Measurements from ENCODE around the gene PPP1R9A.

Gene PPP1R9A

GRCh38 chr7:95262875-95263274 is 355.5 kb downstream of the PPP1R9A start:
- no peak for DNase-seq
- in situ Hi-C loops (cut with HindIII; ENCODE audit: low pct_ligation_motif_present, low pct_unique_long_range_greater_than_20kb, low sequenced_read_pairs) = no loop called here

GRCh38 chr7:95263785-95264362 is 356.5 kb downstream of the PPP1R9A start:
- DNase-seq = no peak
- in situ Hi-C loops (cut with HindIII; ENCODE audit: low pct_ligation_motif_present, low pct_unique_long_range_greater_than_20kb, low sequenced_read_pairs) = no loop called here

GRCh38 chr7:95264363-95264891 is 357.0 kb downstream of the PPP1R9A start:
- in situ Hi-C loops (cut with HindIII; ENCODE audit: low pct_ligation_motif_present, low pct_unique_long_range_greater_than_20kb, low sequenced_read_pairs) = no loop called here
- no peak for DNase-seq

- DNase-seq = no peak
- in situ Hi-C loops (cut with HindIII; ENCODE audit: low pct_ligation_motif_present, low pct_unique_long_range_greater_than_20kb, low sequenced_read_pairs) = no loop called here
Measured at GRCh38 chr7:95265634-95266033, 358.2 kb downstream of the PPP1R9A start.

GRCh38 chr7:95267754-95268153 is 360.4 kb downstream of the PPP1R9A start:
- in situ Hi-C loops (cut with HindIII; ENCODE audit: low pct_ligation_motif_present, low pct_unique_long_range_greater_than_20kb, low sequenced_read_pairs) = no loop called here
- no peak for DNase-seq

- DNase-seq = no peak
- in situ Hi-C loops (cut with HindIII; ENCODE audit: low pct_ligation_motif_present, low pct_unique_long_range_greater_than_20kb, low sequenced_read_pairs) = no loop called here
Measured at GRCh38 chr7:95269640-95270039, 362.2 kb downstream of the PPP1R9A start.

- in situ Hi-C loops (cut with HindIII; ENCODE audit: low pct_ligation_motif_present, low pct_unique_long_range_greater_than_20kb, low sequenced_read_pairs) = no loop called here
- DNase-seq = no peak
Measured at GRCh38 chr7:95276114-95276513, 368.7 kb downstream of the PPP1R9A start.

- in situ Hi-C loops (cut with HindIII; ENCODE audit: low pct_ligation_motif_present, low pct_unique_long_range_greater_than_20kb, low sequenced_read_pairs) = no loop called here
- no peak for DNase-seq
Measured at GRCh38 chr7:95279417-95279816, 372.0 kb downstream of the PPP1R9A start.

- no peak for DNase-seq
- in situ Hi-C loops (cut with HindIII; ENCODE audit: low pct_ligation_motif_present, low pct_unique_long_range_greater_than_20kb, low sequenced_read_pairs) = no loop called here
Measured at GRCh38 chr7:95286096-95286495, 378.7 kb downstream of the PPP1R9A start.

GRCh38 chr7:95290166-95290830 is 382.9 kb downstream of the PPP1R9A start:
- no peak for DNase-seq
- in situ Hi-C loops (cut with HindIII; ENCODE audit: low pct_ligation_motif_present, low pct_unique_long_range_greater_than_20kb, low sequenced_read_pairs) = no loop called here

- in situ Hi-C loops (cut with HindIII; ENCODE audit: low pct_ligation_motif_present, low pct_unique_long_range_greater_than_20kb, low sequenced_read_pairs) = no loop called here
- no peak for DNase-seq
Measured at GRCh38 chr7:95295397-95295796, 388.0 kb downstream of the PPP1R9A start.

GRCh38 chr7:95296456-95296855 is 389.1 kb downstream of the PPP1R9A start:
- in situ Hi-C loops (cut with HindIII; ENCODE audit: low pct_ligation_motif_present, low pct_unique_long_range_greater_than_20kb, low sequenced_read_pairs) = no loop called here
- DNase-seq = no peak

GRCh38 chr7:95297041-95297440 is 389.6 kb downstream of the PPP1R9A start:
- DNase-seq = no peak
- in situ Hi-C loops (cut with HindIII; ENCODE audit: low pct_ligation_motif_present, low pct_unique_long_range_greater_than_20kb, low sequenced_read_pairs) = no loop called here

- in situ Hi-C loops (cut with HindIII; ENCODE audit: low pct_ligation_motif_present, low pct_unique_long_range_greater_than_20kb, low sequenced_read_pairs) = no loop called here
Measured at GRCh38 chr7:95298091-95298490, 390.7 kb downstream of the PPP1R9A start.

GRCh38 chr7:95303013-95303905 is 395.9 kb downstream of the PPP1R9A start:
- DNase-seq = no peak
- in situ Hi-C loops (cut with HindIII; ENCODE audit: low pct_ligation_motif_present, low pct_unique_long_range_greater_than_20kb, low sequenced_read_pairs) = no loop called here

More at GRCh38 chr7:95298091-95298490, 390.7 kb downstream of the PPP1R9A start:
- DNase-seq = peak; percentile 18

- no peak for DNase-seq
- in situ Hi-C loops (cut with HindIII; ENCODE audit: low pct_ligation_motif_present, low pct_unique_long_range_greater_than_20kb, low sequenced_read_pairs) = no loop called here
Measured at GRCh38 chr7:95304990-95305389, 397.6 kb downstream of the PPP1R9A start.

- no peak for DNase-seq
- in situ Hi-C loops (cut with HindIII; ENCODE audit: low pct_ligation_motif_present, low pct_unique_long_range_greater_than_20kb, low sequenced_read_pairs) = no loop called here
Measured at GRCh38 chr7:95309951-95310350, 402.6 kb downstream of the PPP1R9A start.

- no peak for DNase-seq
- in situ Hi-C loops (cut with HindIII; ENCODE audit: low pct_ligation_motif_present, low pct_unique_long_range_greater_than_20kb, low sequenced_read_pairs) = no loop called here
Measured at GRCh38 chr7:95311389-95311788, 404.0 kb downstream of the PPP1R9A start.

- in situ Hi-C loops (cut with HindIII; ENCODE audit: low pct_ligation_motif_present, low pct_unique_long_range_greater_than_20kb, low sequenced_read_pairs) = no loop called here
- no peak for DNase-seq
Measured at GRCh38 chr7:95312561-95312960, 405.2 kb downstream of the PPP1R9A start.
